ENCODE measurements around the gene RTEL1.

The RTEL1 gene

GRCh38 chr20:63734111-63734945, 76.2 kb downstream of the RTEL1 start:
- no peak overlapping the region for H2AFZ ChIP-seq (ENCODE audit: low read depth, low read length)
- H3K36me3 ChIP-seq (replicated peaks; ENCODE audit: low read depth, low read length), result peaks cover 29% of the 10 kb centered on the region
- no peak overlapping the region for H3K9ac ChIP-seq (ENCODE audit: low read length)
- H3K27me3 ChIP-seq (ENCODE audit: low read depth, low read length), result no peaks in the 10 kb centered on the region
- H3K4me1 ChIP-seq (ENCODE audit: low read length), result peaks cover 61% of the 10 kb centered on the region
- TF ChIP-seq EZH2phosphoT487 (IDR thresholded peaks at IDR 0.05; ENCODE audit: low read depth), result no peak
- TF ChIP-seq CTCF (IDR thresholded peaks at IDR 0.05; ENCODE audit: low read depth, low read length), result no peak
- H3K79me2 ChIP-seq (ENCODE audit: low read length), result peaks cover 18% of the 10 kb centered on the region
- H4K20me1 ChIP-seq (ENCODE audit: insufficient read depth, low read length), result no peaks in the 10 kb centered on the region
- no peaks in the 10 kb centered on the region for H3K9me3 ChIP-seq (ENCODE audit: insufficient read depth, low read length)
- H3K4me2 ChIP-seq (ENCODE audit: low read length), result no peak overlapping the region
- H3K27ac ChIP-seq (ENCODE audit: low read length), result no peak overlapping the region
- no peak overlapping the region for H3K4me3 ChIP-seq (ENCODE audit: low read length)

DNA sequence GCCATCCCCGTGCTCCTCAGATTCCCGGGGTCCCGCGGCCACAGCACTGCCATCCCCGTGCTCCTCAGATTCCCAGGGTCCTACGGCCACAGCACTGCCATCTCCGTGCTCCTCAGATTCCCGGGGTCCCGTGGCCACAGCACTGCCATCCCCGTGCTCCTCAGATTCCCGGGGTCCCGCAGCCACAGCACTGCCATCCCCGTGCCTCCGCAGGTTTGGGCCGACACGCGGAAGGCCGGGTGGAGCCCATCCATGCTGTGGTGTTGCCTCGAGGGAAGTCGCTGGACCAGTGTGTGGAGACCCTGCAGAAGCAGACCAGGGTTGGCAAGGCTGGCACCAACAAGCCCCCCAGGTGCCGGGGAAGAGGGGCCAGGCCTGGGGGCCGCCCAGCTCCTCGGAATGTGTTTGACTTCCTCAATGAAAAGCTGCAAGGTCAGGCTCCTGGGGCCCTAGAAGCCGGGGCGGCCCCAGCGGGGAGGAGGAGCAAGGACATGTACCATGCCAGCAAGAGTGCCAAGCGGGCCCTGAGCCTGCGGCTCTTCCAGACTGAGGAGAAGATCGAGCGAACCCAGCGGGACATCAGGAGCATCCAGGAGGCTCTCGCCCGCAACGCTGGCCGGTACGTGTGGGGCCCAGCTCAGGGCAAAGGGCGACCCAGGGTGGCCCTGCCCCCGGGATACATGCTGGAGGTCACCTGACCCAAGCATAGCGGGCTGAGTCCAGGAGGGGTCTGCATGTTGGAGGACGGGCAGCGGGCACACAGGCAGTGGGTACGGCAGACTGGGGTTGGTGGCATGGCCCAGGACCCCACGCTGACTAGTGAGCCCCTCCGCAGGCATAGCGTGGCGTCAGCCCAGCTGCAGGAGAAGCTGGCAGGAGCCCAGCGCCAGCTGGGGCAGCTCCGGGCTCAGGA, 77.1 kb downstream of the RTEL1 start:
- no peaks in the 10 kb centered on the region for H4K20me1 ChIP-seq (ENCODE audit: insufficient read depth, low read length)
- H3K4me1 ChIP-seq (ENCODE audit: low read length), result peaks cover 53% of the 10 kb centered on the region
- no peaks in the 10 kb centered on the region for H3K27me3 ChIP-seq (ENCODE audit: low read depth, low read length)
- peaks cover 20% of the 10 kb centered on the region for H3K36me3 ChIP-seq (replicated peaks; ENCODE audit: low read depth, low read length)
- no peaks in the 10 kb centered on the region for H3K9me3 ChIP-seq (ENCODE audit: insufficient read depth, low read length)
- no peak overlapping the region for H2AFZ ChIP-seq (ENCODE audit: low read depth, low read length)
- H3K4me3 ChIP-seq (ENCODE audit: low read length), result no peak overlapping the region
- H3K4me2 ChIP-seq (ENCODE audit: low read length), result no peak overlapping the region
- H3K79me2 ChIP-seq (ENCODE audit: low read length), result peaks cover 13% of the 10 kb centered on the region
- TF ChIP-seq EZH2phosphoT487 (IDR thresholded peaks at IDR 0.05; ENCODE audit: low read depth), result no peak
- TF ChIP-seq CTCF (IDR thresholded peaks at IDR 0.05; ENCODE audit: low read depth, low read length), result no peak
- no peak overlapping the region for H3K9ac ChIP-seq (ENCODE audit: low read length)
- H3K27ac ChIP-seq (ENCODE audit: low read length), result no peak overlapping the region

DNA sequence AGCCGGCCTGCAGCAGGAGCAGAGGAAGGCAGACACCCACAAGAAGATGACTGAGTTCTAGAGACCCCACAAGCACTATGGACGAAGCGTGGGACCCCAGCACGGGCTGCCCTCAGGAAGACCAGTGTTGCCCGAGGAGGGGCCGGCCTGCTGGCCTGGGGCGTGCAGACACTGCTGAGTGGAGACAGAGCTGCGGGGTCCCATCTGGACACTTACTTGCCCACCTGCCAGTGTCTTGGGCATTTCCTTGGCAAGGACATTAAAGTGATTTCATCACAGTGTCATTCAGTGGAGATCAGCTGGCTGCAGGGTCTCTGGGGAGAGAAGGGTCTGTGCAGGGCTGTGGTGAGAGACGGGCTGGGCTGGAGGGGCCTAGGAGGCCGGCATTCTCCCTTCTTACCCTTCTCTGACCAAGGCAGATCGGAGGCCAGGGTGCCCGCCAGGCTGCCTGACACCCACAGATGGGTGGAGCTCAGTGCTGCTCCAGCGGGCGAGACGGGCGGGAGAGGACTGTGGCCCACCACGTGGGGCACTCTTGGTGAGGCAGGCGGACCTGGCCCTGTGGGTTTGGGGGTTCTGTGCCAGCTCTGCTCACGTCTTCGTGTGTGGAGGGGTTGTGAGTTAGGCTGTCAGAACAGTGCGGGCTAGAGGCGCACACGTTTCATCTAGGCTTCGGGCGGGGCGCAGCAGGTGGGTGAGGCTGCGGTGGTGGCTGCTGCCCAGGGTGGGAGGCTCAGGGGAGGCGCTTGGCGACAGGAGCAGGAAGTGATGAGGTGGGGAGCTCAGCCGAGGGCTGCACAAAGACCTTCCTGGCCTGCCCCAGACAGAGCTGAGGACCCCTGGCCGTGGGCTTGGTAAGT, 78.0 kb downstream of the RTEL1 start, which contains the start of gene LIME1:
Gene LIME1 (plus strand): TSS at position 806 of the 860 bp plus-strand sequence. CDS start 886 bp downstream, outside the sequence.
- Histone ChIP-seq H3K79me2 (ENCODE audit: low read length) (peaks cover 12% of the 10 kb centered on the region), H3K27ac (ENCODE audit: low read length) (peak within 1 kb of the TSS; percentile 79), H2AFZ (ENCODE audit: low read depth, low read length) (no peak within 1 kb of the TSS), H3K4me3 (ENCODE audit: low read length) (peak within 1 kb of the TSS; percentile 78), H3K36me3 (replicated peaks; ENCODE audit: low read depth, low read length) (peaks cover 18% of the 10 kb centered on the region), H3K9me3 (ENCODE audit: insufficient read depth, low read length) (no peaks in the 10 kb centered on the region), H3K27me3 (ENCODE audit: low read depth, low read length) (no peaks in the 10 kb centered on the region), H3K4me2 (ENCODE audit: low read length) (peak within 1 kb of the TSS; percentile 91), H3K9ac (ENCODE audit: low read length) (peak within 1 kb of the TSS; percentile 77), H3K4me1 (ENCODE audit: low read length) (peaks cover 47% of the 10 kb centered on the region), H4K20me1 (ENCODE audit: insufficient read depth, low read length) (no peaks in the 10 kb centered on the region)
- TF ChIP-seq CTCF (IDR thresholded peaks at IDR 0.05; ENCODE audit: low read depth, low read length) (no peak; the same call in 1 of the 2 replicates), EZH2phosphoT487 (IDR thresholded peaks at IDR 0.05; ENCODE audit: low read depth) (no peak)
